ENCODE measurements around the gene PRUNE2. TPM values are rescaled to one million over a fixed set of nuclear protein-coding genes. Genes with fewer than 3 reads are reported as not detected.
"Not testable (repeated sequence)": the region's sequence is repeated elsewhere in the genome, so short reads cannot be mapped to it uniquely, and the experiment has no call there.

The PRUNE2 gene
- total RNA-seq, 1 experiment from 2014 or later, result 7.2 TPM

DNA sequence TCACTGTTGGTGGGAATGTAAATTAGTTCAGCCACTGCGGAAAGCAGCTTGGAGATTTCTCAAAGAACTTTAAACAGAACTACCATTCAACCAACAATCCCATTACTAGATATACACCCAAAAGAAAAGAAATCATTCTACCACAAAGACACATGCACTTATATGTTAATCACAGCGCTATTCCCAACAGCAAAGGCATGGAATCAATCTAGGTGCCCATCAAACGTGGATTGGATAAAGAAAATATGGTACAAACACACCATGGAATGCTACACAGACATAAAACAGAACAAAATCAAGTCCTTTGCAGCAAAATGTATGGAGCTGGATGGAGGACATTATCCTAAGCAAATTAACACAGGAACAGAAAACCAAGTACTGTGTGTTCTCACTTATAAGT, 42.1 kb downstream of the PRUNE2 start:
- DNase-seq (ENCODE audit: low read depth), result no peak

DNA sequence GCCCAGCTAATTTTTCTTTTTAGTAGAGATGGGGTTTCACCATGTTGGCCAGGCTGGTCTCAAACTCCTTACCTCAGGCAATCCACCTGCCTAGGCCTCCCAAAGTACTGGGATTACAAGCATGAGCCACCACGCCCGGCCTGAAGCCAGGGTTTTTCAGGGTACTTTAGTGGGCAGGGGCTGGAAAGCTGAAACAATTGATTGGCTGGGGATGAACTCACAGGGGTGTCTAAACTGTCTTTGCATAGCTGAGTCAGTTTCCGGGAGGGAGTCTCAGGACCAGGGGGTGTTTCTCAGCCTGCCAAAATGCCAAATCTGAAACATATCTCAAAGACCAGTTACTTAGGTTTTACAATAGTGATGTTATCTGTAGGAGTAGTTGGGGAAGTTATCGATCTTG, 46.1 kb downstream of the PRUNE2 start:
- DNase-seq (ENCODE audit: low read depth), result no peak

DNA sequence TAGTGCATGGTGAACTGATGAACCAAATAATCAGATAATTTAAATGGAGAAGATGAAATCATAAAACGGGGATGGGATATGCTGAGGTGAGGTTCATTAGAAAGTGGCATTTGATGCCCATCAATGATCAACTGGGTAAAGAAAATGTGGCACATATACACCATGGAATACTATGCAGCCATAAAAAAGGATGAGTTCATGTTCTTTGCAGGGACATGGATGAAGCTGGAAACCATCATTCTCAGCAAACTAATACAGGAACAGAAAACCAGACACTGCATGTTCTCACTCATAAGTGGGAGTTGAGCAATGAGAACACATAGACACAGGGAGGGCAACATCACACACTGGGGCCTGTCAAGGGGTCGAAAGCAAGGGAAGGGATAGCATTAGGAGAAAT, 47.7 kb downstream of the PRUNE2 start:
- DNase-seq (ENCODE audit: low read depth), result not testable (repeated sequence)

DNA sequence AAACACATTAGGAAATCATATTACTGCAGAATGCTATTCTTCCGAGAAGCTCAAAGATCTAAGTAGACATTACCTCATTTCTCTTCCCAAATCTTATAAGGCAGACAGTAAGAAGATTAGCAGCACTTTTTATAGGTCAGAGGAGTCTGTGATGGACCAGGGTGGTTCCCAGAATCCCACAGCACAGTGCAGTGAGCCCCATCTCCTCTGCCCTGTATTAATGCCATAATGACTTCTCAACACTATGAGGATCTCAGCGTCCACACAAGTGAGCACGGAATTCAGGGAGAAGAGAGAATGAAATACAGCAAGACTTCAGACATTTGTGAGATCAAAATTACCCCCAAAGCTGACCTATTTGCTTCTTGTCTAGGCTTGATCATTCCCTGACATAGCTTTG, 49.9 kb downstream of the PRUNE2 start:
- DNase-seq (ENCODE audit: low read depth), result no peak

DNA sequence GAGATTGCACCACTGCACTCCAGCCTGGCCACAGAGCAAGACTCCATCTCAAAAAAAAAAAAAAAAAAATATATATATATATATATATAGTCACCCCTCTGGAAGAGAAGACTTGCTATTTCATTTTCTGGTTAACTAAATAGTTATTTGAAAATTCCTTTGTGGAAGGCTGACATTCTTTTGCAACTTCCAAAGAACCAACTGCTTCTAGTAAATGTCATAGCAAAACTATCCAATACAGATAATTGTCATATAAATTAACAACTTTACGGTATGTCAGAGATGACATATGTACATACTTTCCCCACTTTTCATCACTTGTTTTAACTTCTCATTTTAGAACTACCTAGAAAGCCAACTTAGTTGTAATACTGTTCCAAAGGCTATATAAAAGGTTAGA, 50.9 kb downstream of the PRUNE2 start:
- no peak for DNase-seq (ENCODE audit: low read depth)

DNA sequence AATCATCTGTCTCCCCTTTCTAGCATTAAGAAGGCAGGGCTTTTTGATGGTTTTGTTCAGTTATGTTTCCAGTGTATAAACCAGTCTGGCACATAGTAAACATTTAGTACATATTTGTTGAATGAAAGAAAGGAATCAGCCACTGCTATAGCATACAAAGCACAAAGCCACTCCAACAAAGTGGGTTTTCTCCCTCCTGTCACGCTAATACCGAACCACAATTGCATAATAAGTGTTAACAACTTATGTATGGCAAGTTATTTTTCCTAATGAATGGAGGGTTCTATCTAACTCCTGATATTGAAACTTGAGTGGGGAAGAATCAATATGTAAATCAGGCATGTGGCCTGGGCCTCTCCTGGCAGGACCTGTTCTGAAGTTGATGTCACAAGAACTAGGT, 53.9 kb downstream of the PRUNE2 start:
- DNase-seq (ENCODE audit: low read depth), result no peak

DNA sequence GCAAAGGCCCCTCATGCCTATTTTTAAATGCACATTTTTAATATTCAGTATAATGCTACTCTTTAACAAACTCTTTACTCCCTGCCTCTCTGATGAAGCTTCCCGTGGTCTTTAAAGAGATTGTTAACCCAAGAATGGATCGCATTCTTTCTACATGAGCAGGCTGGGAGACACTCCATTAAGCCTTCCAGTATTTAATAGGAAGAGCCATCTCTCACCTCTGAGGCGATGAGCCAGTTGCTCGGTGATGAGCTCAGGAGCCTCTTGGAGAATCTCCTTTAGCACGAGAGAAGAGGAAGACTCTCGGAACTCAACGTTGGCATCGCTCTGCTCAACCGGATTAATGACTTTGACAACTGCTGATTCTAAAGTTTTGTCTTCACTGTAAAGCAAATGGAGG, 59.6 kb downstream of the PRUNE2 start:
- no peak for DNase-seq (ENCODE audit: low read depth)

DNA sequence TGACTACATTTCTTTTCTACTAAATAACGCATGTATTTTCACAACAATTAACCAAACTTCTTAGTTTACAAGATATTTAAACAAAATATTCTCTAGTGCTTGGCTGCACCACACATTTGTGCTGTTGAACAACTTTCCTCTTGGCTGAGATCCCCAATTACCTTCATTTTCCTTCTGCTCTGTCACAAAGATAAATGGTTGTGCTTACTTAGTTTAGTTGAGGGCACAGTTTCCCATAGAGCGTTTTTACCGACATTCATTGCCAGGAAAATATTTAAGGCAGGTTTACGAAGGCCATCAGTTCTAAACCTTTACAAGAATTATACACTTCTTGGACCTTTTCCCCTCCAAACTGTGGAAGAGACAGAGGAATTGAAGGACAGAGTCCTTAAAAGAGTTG, 60.7 kb downstream of the PRUNE2 start:
- no peak for DNase-seq (ENCODE audit: low read depth)

DNA sequence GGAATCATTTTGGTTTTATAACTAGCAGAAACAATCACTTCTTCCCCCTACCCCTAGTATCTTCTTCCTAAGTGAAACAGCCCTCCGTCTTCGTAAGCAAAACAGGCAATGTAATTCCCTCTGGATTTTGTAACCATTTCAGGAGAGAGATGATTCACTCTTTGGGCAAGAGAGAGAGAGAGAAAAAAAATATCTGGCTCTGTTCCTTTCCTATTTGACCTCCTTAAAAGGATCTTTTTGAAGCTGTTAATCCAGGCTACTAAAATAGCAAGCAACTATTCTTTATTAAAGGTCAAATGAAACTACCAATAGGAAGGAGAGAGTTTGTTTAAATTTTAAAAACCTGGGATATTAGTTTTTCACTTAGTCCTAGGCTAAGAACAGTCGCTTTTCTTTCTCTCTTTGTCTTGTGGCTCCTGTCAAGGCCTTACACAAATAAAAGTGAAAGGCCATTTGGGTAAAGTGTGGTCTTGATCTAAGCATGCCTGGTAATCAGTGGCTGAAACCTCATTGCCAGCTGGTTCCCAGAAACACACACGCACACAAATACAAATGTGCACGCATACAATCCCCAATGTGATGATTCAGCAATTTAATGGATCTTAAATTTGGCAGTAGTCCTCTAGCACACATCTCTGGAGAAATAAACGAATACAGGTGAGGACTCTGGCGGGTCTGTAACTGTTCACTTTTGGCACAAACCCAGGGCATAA, 70.2 kb downstream of the PRUNE2 start:
- DNase-seq (ENCODE audit: low read depth), result peak; percentile 82

DNA sequence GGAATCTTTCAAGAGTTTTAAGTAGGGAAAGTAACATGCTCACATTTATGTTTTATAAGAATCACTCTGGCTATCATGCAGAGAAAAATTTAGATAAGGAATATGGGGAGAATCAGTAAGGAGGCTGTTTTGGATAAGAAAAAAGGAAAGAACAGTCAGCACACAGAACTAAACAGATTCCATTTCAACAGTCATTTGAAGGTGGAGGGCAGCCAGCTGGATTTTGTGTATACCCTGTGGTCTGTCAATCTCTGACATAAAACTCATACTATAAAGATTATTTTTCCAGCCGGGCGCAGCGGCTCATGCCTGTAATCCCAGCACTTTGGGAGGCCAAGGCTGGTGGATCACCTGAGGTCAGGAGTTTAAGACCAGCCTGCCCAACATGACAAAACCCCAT, 77.5 kb downstream of the PRUNE2 start:
- no peak for DNase-seq (ENCODE audit: low read depth)

DNA sequence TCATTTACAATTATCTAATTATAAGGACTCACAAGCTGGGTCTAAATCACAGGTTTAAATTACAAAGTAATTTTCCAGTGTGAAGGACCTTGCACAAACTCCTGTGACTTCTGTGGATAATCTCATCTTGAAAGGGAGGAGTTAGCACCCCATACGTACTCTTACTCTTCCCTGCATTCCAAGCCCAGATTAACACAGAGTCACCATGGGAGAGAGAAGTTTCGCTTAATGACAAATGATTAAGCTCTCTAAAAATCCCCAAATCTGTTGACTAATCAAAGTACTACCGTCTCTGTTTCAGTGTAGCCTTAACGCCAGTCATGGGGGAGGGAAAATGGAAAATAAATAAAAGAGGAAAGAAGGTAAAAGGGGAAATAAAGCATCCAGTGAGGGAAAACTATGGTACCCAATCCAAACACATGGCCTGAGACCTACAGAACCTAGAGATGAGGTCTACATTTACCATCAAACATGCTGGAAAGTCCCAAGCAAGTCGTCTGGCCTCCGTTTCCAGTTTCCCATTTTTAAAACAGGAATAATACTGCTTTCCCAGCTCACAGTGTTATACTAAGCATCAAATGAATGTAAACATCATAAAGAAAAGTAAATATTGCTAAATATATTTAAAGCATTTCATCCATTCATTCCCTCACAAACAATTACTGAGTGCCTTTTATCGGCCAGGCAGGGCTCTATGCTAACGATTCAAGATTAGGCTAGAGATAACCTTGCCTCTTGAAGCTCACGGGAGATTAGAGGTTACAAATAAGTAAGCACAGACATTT, 78.4 kb downstream of the PRUNE2 start:
- DNase-seq (ENCODE audit: low read depth), result no peak

DNA sequence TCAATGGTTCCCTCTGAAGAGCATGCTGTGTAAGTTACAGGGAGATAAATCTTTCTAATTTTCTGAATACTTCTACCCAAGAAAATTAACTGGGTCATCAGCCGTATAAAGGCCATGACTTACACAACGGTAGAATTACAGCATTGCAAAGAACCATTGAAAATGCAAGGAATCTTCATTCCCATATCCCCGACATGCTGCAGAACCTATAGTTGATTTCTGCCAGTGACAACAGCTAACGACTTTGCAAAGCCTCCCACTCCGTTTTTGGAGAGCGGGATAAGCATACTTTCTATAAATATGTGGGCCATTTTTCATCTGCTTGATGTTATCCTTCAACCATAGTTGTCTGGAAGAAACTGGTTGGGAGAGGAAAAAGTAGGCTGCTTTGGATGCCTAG, 85.5 kb downstream of the PRUNE2 start:
- no peak for DNase-seq (ENCODE audit: low read depth)

DNA sequence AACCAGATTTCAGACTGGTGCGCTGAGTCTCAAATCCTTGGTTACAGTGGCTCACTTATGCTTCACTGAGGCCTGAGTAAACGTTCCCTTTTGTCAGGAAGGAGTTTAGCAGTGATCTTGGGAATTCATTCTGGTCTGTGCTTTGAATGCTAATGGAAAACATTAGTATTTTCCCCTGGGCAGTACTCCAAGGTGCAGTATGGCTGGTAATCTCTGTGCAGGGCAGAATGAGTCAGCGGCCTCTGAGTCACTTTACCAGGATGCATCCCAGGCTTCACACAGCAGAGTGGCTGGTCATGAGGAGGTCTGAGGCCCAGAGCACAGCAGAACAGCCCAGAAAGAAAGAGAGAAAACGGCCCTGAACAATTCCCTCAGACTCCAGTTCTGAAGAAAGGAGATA, 87.6 kb downstream of the PRUNE2 start:
- peak; percentile 100 for DNase-seq (ENCODE audit: low read depth)

DNA sequence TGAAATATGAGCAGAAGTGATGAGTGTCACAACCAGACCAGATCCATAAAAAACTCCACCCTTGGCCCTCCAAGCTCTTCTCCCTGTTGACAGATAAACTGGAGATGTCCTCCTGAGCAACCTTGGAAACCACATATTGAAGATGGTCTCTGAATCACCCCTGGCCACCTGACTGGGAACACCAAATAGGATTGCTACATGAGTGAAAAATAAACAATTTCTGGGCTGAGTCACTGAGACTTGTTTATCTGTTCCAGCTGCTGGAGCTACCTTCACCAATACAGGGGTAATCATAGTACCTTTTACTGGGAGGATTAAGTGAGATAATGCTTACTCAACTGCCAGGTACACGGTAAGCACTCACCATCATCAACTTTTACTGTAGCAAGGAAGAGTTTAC, 88.4 kb downstream of the PRUNE2 start:
- DNase-seq (ENCODE audit: low read depth), result peak; percentile 96

DNA sequence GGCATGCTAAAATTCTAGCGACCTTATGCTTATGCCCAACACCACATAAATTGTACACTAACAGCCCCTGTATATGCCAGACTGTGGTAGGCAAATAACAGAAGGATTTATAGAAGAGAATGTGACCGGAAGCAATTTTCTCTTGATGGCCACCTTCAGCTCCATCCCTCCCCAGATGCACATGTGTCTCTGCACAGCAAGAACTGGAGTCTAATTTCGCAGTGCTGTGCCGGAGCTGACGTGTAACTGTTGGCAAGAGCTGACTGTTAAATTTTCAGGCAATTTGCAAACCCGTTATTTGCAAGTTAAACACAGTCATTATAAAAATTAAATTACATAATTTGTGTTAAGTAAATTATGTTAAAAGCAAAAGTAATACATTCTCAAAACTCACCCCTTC, 93.3 kb downstream of the PRUNE2 start:
- DNase-seq (ENCODE audit: low read depth), result no peak

DNA sequence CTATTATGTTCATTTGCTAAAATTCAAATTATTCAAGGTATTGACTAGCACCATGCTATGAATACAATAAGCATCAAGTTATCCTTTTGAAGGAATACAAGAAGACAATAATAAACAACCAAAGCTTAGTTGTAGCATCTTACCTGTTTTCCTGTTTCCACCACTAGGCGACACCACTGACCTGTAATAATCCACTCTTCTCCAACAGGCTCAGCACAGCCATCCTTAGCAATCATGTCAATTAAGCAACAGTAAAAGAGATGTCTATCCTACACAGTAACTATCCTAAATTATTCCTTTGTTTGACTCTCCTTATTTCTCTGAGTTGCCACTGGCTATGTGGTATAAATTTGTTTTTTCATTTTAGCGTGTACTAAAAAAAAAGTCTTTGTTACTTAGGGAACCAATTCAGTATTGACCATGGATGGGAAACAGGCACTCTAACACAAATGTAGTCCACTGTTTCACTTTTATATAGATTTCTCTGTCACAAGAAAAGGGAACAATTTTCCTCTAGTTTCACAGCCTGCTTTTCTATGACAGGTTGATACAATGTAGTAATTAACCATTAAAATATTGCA, 95.4 kb downstream of the PRUNE2 start:
- peak; percentile 65 for DNase-seq (ENCODE audit: low read depth)

DNA sequence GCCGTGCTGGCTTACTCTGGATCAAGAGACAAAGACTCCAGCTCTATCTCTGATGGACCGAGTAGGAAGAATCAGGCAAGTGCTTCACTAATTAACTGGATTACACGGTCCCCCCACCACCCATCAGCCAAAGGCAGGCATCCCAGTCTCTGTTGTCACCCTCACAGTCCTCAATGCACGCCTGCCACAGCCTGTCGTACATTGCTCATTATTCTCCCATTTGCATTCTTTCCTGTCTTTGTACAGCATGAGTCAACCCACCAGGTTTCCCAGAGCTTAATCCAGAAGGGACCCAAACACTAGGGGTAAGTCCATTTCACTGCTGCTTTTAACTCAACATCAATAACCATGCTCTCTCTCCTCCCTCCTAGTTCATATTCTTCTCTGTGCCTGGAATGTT, 97.3 kb downstream of the PRUNE2 start:
- DNase-seq (ENCODE audit: low read depth), result peak; percentile 7

DNA sequence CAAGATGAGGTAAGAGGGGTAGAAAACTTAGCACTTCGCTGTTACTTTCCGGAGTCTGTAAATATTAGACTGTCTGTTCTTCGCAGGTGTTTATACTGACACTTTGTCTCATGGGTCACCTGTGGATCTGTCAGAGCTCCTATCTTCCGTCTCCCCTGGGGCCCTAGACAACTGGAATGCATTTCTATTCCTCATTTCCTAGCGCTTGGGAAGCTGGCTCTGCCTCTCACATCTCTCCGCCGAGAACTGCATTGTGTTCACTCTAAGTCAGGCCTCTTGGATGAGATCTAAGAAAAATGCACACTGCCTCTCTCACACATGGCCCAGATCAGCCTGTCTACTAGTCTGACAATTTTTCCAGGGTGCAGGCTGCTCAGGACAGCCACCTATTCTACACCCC, 102.2 kb downstream of the PRUNE2 start:
- no peak for DNase-seq (ENCODE audit: low read depth)

DNA sequence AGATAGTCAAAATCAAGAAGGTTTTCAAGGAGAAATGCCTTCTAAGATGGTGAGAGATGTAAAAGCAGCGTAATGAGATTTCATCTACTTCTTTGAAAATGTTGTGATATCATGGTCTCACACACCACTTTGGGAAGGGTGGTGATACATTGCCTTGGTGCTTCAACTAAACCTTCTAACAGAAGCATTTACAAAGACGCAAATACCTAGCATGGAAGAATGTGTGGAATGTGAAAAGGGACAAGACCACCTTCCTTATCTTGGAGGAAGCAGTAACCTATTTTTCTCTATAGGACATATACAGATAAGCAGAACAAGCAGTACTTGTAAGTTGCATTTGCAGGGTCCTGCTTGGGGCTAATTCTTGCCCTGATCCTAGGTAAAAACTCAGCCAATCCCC, 102.8 kb downstream of the PRUNE2 start:
- DNase-seq (ENCODE audit: low read depth), result no peak

DNA sequence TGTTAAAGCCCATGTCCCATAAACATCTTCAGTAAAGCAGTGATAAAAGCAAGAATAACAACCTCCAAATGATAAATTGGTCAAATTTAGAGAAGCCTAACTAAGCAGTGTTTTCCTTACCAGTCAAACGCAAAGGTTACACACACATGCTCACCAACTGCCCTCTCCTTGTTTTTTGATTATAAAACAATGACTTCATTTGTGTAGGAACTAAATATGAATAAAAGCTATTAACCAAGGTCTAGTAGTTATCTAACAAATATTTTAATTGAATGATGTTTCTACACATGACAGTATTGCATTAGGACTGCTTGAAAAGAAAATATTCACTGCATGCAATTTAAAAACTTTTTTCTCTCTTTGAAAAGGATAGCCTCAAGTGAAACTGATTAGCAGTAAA, 105.0 kb downstream of the PRUNE2 start:
- no peak for DNase-seq (ENCODE audit: low read depth)

DNA sequence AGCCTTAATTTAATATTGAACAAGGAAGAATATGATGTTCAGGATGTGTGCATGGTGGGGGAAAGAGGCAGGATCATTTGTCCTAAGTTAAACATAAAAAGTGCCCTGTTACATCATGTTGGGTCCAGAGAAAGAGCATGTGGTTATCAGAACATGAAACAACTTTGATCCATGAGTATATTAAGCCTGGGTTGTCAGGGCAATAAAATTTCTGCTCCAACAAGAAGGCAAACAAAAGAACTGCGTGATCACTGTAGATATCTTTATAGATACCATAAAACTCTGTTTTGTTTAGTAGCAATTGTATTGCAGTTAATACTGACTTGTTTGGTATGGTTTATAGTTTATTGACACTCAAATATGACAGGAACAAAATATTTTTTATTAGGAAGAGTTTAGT, 106.4 kb downstream of the PRUNE2 start:
- no peak for DNase-seq (ENCODE audit: low read depth)

DNA sequence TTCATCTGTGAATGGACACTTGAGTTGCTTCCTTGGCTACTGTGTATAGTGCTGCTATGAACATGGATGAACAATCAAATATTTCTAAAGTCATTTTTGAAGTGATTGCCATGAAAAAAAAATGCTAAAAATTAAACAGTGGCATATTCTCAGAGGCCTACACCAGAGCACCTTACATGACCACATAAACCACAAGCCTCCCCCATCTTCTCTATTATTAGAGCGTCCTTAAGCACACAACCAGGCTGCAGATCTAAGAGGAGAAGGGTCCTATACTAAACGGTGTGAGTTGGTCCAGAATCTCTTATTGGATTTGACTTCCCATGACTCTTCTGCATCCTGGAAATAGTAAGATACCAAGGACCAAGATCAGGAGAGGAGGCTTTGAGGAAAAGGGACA, 107.4 kb downstream of the PRUNE2 start:
- no peak for DNase-seq (ENCODE audit: low read depth)

DNA sequence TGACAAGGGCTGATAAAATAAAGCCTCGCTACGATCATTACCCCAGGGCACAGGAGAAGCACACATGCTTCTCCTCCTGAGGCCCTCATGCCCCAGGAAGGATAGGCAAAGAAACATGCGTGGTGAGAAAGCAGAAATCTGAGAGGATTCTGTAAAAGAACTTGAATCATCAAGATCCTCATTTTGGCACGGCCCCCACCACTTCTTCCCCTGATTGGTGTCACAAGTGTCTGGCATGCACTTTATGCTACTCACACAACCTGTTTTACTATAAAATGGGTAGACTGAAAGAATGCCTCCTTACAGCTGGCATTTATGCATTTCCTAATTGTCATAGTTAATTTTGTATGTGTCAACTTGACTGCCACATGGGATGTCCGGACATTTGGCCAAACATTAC, 109.6 kb downstream of the PRUNE2 start:
- DNase-seq (ENCODE audit: low read depth), result no peak

All from M059J (cell line).